Erythroblast (primary cell): Measurements from ENCODE around the gene PATL2.
"Not testable (repeated sequence)": the region's sequence is repeated elsewhere in the genome, so short reads cannot be mapped to it uniquely, and the experiment has no call there.

Experiments used
- DNase-seq, 2 experiments: peaks; one replicate each; lab custom pipeline; 2025; lab: John Stamatoyannopoulos, UW
- GATA1 ChIP-seq: IDR thresholded peaks from 2 replicates; pipeline ENCODE4 v1.6.1; 2011; ENCODE audit warnings: low read depth, mild to moderate bottlenecking, control low read depth, low read length, moderate library complexity
- POLR2A ChIP-seq: IDR thresholded peaks from 2 replicates; pipeline ENCODE4 v1.6.1; 2011; ENCODE audit warnings: mild to moderate bottlenecking, low read length

The PATL2 gene

GRCh38 chr15:44656913-44657312, 54.2 kb downstream of the PATL2 start:
- DNase-seq, result no peak
- no peak for TF ChIP-seq POLR2A

GRCh38 chr15:44656298-44656697, 54.8 kb downstream of the PATL2 start:
- no peak for DNase-seq
- TF ChIP-seq GATA1 (no peak), POLR2A (no peak)

- DNase-seq, result no peak
- TF ChIP-seq POLR2A, result no peak
- no peak for TF ChIP-seq GATA1
Observed at GRCh38 chr15:44654858-44655257, 56.3 kb downstream of the PATL2 start.

- TF ChIP-seq POLR2A (no peak), GATA1 (no peak)
- DNase-seq, result no peak
Observed at GRCh38 chr15:44647637-44648036, 63.5 kb downstream of the PATL2 start.

- no peak for DNase-seq
Observed at GRCh38 chr15:44647036-44647435, 64.1 kb downstream of the PATL2 start.

GRCh38 chr15:44646460-44646859, 64.7 kb downstream of the PATL2 start:
- no peak for TF ChIP-seq GATA1
- TF ChIP-seq POLR2A, result no peak
- no peak for DNase-seq

More at GRCh38 chr15:44647036-44647435, 64.1 kb downstream of the PATL2 start:
- TF ChIP-seq POLR2A, result no peak
- TF ChIP-seq GATA1, result no peak

- DNase-seq, result peak; percentile 3 to 16
Observed at GRCh38 chr15:44641651-44642050, 69.5 kb downstream of the PATL2 start.

GRCh38 chr15:44636976-44637375, 74.1 kb downstream of the PATL2 start:
- no peak for TF ChIP-seq GATA1
- no peak for TF ChIP-seq POLR2A
- no peak for DNase-seq

More at GRCh38 chr15:44641651-44642050, 69.5 kb downstream of the PATL2 start:
- no peak for TF ChIP-seq POLR2A
- no peak for TF ChIP-seq GATA1

- no peak for TF ChIP-seq GATA1
- no peak for TF ChIP-seq POLR2A
- DNase-seq, result peak in 1 of 2 experiments; percentile 31
Observed at GRCh38 chr15:44633603-44634002, 77.5 kb downstream of the PATL2 start.

- DNase-seq, result not testable (repeated sequence)
Observed at GRCh38 chr15:44625286-44625685, 85.8 kb downstream of the PATL2 start.

GRCh38 chr15:44623178-44623577, 87.9 kb downstream of the PATL2 start:
- no peak for TF ChIP-seq GATA1
- TF ChIP-seq POLR2A, result no peak
- no peak for DNase-seq

GRCh38 chr15:44620081-44620480, 91.0 kb downstream of the PATL2 start:
- no peak for TF ChIP-seq GATA1
- no peak for TF ChIP-seq POLR2A

GRCh38 chr15:44616974-44617373, 94.1 kb downstream of the PATL2 start:
- TF ChIP-seq POLR2A (no peak), GATA1 (no peak)

More at GRCh38 chr15:44620081-44620480, 91.0 kb downstream of the PATL2 start:
- DNase-seq, result no peak

More at GRCh38 chr15:44616974-44617373, 94.1 kb downstream of the PATL2 start:
- DNase-seq, result no peak
